GM19463 (cell line): ENCODE data around the gene HDAC4.

Experiments used
- ATAC-seq: cut with Tn5 transposase; IDR thresholded peaks from one replicate; pipeline ENCODE4 v1.9.1; 2021; ENCODE audit warnings: mild to moderate bottlenecking, moderate library complexity; ENCODE audit not compliant: unreplicated experiment

HDAC4 gene

GRCh38 chr2:239398521-239398921 lies 2.3 kb downstream of the HDAC4 start:
- no peak for ATAC-seq

- ATAC-seq = no peak
Measured at GRCh38 chr2:239397931-239398471, 2.8 kb downstream of the HDAC4 start.

- no peak for ATAC-seq
Measured at GRCh38 chr2:239396881-239397681, 3.7 kb downstream of the HDAC4 start.

GRCh38 chr2:239395524-239395923 lies 5.3 kb downstream of the HDAC4 start:
- no peak for ATAC-seq

GRCh38 chr2:239394978-239395377 lies 5.8 kb downstream of the HDAC4 start:
- no peak for ATAC-seq

GRCh38 chr2:239394346-239394945 lies 6.4 kb downstream of the HDAC4 start:
- ATAC-seq = no peak

GRCh38 chr2:239393941-239394340 lies 6.9 kb downstream of the HDAC4 start:
- ATAC-seq = no peak

GRCh38 chr2:239393388-239393940 lies 7.4 kb downstream of the HDAC4 start:
- no peak for ATAC-seq

- ATAC-seq = no peak
Measured at GRCh38 chr2:239392688-239393387, 8.0 kb downstream of the HDAC4 start.

GRCh38 chr2:239392072-239392357 lies 8.8 kb downstream of the HDAC4 start:
- ATAC-seq = no peak

- ATAC-seq = no peak
Measured at GRCh38 chr2:239391286-239392071, 9.3 kb downstream of the HDAC4 start.

GRCh38 chr2:239390546-239391285 lies 10.1 kb downstream of the HDAC4 start:
- ATAC-seq = no peak

- ATAC-seq = no peak
Measured at GRCh38 chr2:239389414-239390329, 11.1 kb downstream of the HDAC4 start.

GRCh38 chr2:239388236-239389151 lies 12.3 kb downstream of the HDAC4 start:
- no peak for ATAC-seq

GRCh38 chr2:239387811-239388210 lies 13.0 kb downstream of the HDAC4 start:
- ATAC-seq = no peak

GRCh38 chr2:239386872-239387445 lies 13.9 kb downstream of the HDAC4 start:
- ATAC-seq = no peak

- no peak for ATAC-seq
Measured at GRCh38 chr2:239386001-239386670, 14.7 kb downstream of the HDAC4 start.
